Measurements from ENCODE around the gene AHI1. TPM values are rescaled to one million over a fixed set of nuclear protein-coding genes. Genes with fewer than 3 reads are reported as not detected.

Gene AHI1
- total and polyA plus RNA-seq, 10 of the 15 experiments (the other 5 are each of a cell fraction or from before 2014, with no cell fraction given), result 3.2 to 9.5 (median 4.6) TPM

DNA sequence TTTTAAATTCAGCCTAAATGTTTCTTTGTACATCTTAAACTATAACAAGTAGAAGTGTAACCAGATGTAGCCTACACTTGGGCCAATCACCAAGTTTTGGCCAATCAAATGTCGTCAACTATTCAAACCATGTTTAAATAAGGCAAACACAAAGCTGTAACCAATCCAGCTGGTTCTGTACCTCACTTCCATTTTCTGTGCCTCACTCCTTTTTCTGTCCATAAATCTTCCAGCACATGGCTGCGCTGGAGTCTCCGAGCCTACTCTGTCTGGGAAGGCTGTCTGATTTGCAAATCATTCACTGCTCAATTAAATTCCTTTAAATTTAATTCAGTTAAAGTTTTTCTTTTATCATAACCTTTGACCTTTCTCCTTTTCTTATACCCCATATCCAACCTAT, 7.7 kb upstream of the AHI1 start:
- FAIRE-seq (no peak), DNase-seq (ENCODE audit: low read depth, low spot score) (no peak), ATAC-seq (no peak)
- H2AFZ ChIP-seq (ENCODE audit: control insufficient read depth, low read depth, low read length), result no peak overlapping the region
- no peak overlapping the region for H3K4me3 ChIP-seq
- intact Hi-C loops (cut with micrococcal nuclease; ENCODE audit: unreplicated experiment) (loop anchor here (5.0 kb wide), 1 partner anchor 812 kb away; no protein-coding TSS in a partner anchor), in situ Hi-C loops (cut with MboI) (no loop called here)
- H3K9me3 ChIP-seq (replicated peaks; ENCODE audit: control insufficient read depth, insufficient read depth, low read length), result no peaks in the 10 kb centered on the region
- H3K27me3 ChIP-seq (replicated peaks in 1 of 2; ENCODE audit: control insufficient read depth in 2 of 2, insufficient read depth in 2 of 2, low read length in 1 of 2), result no peaks in the 10 kb centered on the region; a peak in 1 of 4 replicates
- WGBS (ENCODE audit: insufficient coverage, insufficient replicate concordance, low lambda C conversion rate, missing lambda C conversion rate), result 82% methylated on average over 3 of the region's 3 CpGs
- TF ChIP-seq ZBED1 (IDR thresholded peaks at IDR 0.05; ENCODE audit: borderline replicate concordance) (no peak), HDAC2 (IDR thresholded peaks at IDR 0.05) (no peak), MTA2 (IDR thresholded peaks at IDR 0.05; ENCODE audit: low read depth) (no peak), FOXK2 (IDR thresholded peaks at IDR 0.05) (no peak), ATF7 (IDR thresholded peaks at IDR 0.05; ENCODE audit: low read depth) (no peak), SREBF1 (IDR thresholded peaks at IDR 0.05; ENCODE audit: low read length) (no peak), PAX5 (IDR thresholded peaks at IDR 0.05; ENCODE audit: borderline replicate concordance, low read depth, low read length) (no peak), POLR2AphosphoS5 (IDR thresholded peaks at IDR 0.05; ENCODE audit: low read length) (no peak), BACH1 (IDR thresholded peaks at IDR 0.05; ENCODE audit: borderline replicate concordance) (no peak), JUNB (IDR thresholded peaks at IDR 0.05) (no peak), ZNF622 (IDR thresholded peaks at IDR 0.05) (no peak)
- TF ChIP-seq, protein P1, sequence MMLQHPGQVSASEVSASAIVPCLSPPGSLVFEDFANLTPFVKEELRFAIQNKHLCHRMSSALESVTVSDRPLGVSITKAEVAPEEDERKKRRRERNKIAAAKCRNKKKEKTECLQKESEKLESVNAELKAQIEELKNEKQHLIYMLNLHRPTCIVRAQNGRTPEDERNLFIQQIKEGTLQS (IDR thresholded peaks at IDR 0.05; ENCODE audit: borderline replicate concordance, extremely low read depth, low read depth, low read length), result no peak
- TF ChIP-seq, protein P2, sequence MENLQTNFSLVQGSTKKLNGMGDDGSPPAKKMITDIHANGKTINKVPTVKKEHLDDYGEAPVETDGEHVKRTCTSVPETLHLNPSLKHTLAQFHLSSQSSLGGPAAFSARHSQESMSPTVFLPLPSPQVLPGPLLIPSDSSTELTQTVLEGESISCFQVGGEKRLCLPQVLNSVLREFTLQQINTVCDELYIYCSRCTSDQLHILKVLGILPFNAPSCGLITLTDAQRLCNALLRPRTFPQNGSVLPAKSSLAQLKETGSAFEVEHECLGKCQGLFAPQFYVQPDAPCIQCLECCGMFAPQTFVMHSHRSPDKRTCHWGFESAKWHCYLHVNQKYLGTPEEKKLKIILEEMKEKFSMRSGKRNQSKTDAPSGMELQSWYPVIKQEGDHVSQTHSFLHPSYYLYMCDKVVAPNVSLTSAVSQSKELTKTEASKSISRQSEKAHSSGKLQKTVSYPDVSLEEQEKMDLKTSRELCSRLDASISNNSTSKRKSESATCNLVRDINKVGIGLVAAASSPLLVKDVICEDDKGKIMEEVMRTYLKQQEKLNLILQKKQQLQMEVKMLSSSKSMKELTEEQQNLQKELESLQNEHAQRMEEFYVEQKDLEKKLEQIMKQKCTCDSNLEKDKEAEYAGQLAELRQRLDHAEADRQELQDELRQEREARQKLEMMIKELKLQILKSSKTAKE (IDR thresholded peaks at IDR 0.05; ENCODE audit: low read depth, poor library complexity, severe bottlenecking), result no peak
- TF ChIP-seq, protein P3, sequence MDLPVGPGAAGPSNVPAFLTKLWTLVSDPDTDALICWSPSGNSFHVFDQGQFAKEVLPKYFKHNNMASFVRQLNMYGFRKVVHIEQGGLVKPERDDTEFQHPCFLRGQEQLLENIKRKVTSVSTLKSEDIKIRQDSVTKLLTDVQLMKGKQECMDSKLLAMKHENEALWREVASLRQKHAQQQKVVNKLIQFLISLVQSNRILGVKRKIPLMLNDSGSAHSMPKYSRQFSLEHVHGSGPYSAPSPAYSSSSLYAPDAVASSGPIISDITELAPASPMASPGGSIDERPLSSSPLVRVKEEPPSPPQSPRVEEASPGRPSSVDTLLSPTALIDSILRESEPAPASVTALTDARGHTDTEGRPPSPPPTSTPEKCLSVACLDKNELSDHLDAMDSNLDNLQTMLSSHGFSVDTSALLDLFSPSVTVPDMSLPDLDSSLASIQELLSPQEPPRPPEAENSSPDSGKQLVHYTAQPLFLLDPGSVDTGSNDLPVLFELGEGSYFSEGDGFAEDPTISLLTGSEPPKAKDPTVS (IDR thresholded peaks at IDR 0.05; ENCODE audit: low read depth, low read length), result no peak
- TF ChIP-seq, protein P4, sequence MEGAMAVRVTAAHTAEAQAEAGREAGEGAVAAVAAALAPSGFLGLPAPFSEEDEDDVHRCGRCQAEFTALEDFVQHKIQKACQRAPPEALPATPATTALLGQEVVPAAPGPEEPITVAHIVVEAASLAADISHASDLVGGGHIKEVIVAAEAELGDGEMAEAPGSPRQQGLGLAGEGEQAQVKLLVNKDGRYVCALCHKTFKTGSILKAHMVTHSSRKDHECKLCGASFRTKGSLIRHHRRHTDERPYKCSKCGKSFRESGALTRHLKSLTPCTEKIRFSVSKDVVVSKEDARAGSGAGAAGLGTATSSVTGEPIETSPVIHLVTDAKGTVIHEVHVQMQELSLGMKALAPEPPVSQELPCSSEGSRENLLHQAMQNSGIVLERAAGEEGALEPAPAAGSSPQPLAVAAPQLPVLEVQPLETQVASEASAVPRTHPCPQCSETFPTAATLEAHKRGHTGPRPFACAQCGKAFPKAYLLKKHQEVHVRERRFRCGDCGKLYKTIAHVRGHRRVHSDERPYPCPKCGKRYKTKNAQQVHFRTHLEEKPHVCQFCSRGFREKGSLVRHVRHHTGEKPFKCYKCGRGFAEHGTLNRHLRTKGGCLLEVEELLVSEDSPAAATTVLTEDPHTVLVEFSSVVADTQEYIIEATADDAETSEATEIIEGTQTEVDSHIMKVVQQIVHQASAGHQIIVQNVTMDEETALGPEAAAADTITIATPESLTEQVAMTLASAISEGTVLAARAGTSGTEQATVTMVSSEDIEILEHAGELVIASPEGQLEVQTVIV (IDR thresholded peaks at IDR 0.05; ENCODE audit: borderline replicate concordance, partially characterized antibody), result no peak
- POLR2A ChIA-PET, result no interaction called here
- BruUV-seq (replicated peaks), result no TSS peak
- no peak overlapping the region for H3K9ac ChIP-seq (ENCODE audit: control insufficient read depth, insufficient read depth, low read length)
- CTCF ChIA-PET, result interaction anchor here (0.6 to 3.0 kb wide), 8 partner anchors 11 to 722 kb away, joined by 3 to 10 read pairs (median 4); no protein-coding TSS in a partner anchor
- H4K20me1 ChIP-seq (ENCODE audit: control insufficient read depth, insufficient read depth), result no peaks in the 10 kb centered on the region
- RAD21 ChIA-PET (ENCODE audit: unreplicated experiment), result interaction anchor here (1.3 to 2.1 kb wide), 3 partner anchors 30 to 55 kb away, joined by 4 to 8 read pairs (median 6); no protein-coding TSS in a partner anchor
- H3K36me3 ChIP-seq (ENCODE audit: control insufficient read depth in 2 of 2, insufficient read depth in 2 of 2, low read length in 1 of 2), result no peaks in the 10 kb centered on the region
- H3K27ac ChIP-seq (ENCODE audit: control insufficient read depth, insufficient read depth), result no peak overlapping the region
- SMC1A ChIA-PET (ENCODE audit: uncharacterized antibody, unreplicated experiment), result interaction anchor here (1.2 to 1.3 kb wide), 2 partner anchors 55 to 57 kb away, joined by 3 to 5 read pairs; no protein-coding TSS in a partner anchor
- H3K4me1 ChIP-seq (ENCODE audit: control insufficient read depth, insufficient read depth, low read length), result no peaks in the 10 kb centered on the region
- H3K4me2 ChIP-seq (ENCODE audit: control insufficient read depth, insufficient read depth), result no peak overlapping the region
- no peaks in the 10 kb centered on the region for H3K79me2 ChIP-seq (ENCODE audit: control insufficient read depth, insufficient read depth, low read length)

Measured in GM12878 (cell line).